ENCODE measurements around the gene MLXIP. TPM values are rescaled to one million over a fixed set of nuclear protein-coding genes. Genes with fewer than 3 reads are reported as not detected.
"Not testable (repeated sequence)": the region's sequence is repeated elsewhere in the genome, so short reads cannot be mapped to it uniquely, and the experiment has no call there.

MLXIP gene
- total and polyA plus RNA-seq, 4 donors: 29.1 to 58.8 (median 38.8) TPM

DNA sequence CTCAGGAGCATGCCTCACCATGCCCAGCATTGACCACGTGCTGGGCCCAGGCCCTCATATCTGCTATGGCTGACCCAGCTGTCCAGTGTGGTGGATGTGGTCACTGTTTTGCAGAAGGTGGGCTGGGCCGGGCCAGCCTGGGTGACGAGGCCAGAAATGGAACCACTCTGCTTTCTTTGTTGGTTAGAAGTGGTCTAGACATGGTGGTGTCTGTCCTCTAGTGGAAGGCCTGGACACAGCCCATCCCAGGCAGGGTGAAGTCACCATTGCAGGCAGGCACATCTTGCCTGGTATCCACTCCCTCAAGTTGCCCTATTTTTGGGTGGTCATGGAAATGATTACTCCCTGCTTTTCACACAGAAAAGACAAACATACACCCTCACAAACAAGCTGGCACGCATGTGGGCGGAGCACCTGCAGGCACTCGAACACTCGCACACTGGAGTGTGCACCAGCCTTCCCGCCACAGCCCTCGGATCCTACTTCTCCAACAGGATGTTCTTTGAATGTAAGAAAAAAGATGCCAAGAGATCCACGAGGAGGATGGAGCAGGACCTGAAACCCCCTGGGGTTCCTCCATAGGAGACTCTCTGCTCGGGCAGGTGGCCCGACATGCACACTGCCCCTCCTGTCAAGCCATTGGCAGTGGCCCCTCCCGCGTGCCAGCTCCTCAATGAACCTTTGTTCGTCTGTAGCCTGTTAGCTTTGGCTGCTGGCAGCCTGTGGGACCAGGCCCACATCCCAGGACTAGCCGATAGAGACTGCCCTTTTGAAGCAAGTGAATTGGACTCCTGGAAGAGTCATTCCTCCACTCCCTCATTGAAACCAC is 38.4 kb downstream of the MLXIP start:
- H3K27ac ChIP-seq (ENCODE audit: low read depth in 1 of 2, low read length in 1 of 2): no peak overlapping the region
- TF ChIP-seq, protein P1, sequence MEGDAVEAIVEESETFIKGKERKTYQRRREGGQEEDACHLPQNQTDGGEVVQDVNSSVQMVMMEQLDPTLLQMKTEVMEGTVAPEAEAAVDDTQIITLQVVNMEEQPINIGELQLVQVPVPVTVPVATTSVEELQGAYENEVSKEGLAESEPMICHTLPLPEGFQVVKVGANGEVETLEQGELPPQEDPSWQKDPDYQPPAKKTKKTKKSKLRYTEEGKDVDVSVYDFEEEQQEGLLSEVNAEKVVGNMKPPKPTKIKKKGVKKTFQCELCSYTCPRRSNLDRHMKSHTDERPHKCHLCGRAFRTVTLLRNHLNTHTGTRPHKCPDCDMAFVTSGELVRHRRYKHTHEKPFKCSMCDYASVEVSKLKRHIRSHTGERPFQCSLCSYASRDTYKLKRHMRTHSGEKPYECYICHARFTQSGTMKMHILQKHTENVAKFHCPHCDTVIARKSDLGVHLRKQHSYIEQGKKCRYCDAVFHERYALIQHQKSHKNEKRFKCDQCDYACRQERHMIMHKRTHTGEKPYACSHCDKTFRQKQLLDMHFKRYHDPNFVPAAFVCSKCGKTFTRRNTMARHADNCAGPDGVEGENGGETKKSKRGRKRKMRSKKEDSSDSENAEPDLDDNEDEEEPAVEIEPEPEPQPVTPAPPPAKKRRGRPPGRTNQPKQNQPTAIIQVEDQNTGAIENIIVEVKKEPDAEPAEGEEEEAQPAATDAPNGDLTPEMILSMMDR (IDR thresholded peaks at IDR 0.05; ENCODE audit: control extremely low read depth, extremely low read depth): no peak
- WGBS, 2 donors: 81 to 90% methylated on average over 16 of the region's 16 CpGs
- no peak overlapping the region for H3K4me3 ChIP-seq
- no peaks in the 10 kb centered on the region for H3K9me3 ChIP-seq (ENCODE audit: control insufficient read depth in 4 of 4, insufficient read depth in 3 of 4, low read length in 3 of 4)
- no peak for DNase-seq
- peaks cover 0 to 5% (median 0%) of the 10 kb centered on the region in 5 donors for H3K4me1 ChIP-seq (ENCODE audit: control insufficient read depth in 5 of 5, insufficient read depth in 5 of 5, low read length in 5 of 5)
- no peaks in the 10 kb centered on the region for H3K27me3 ChIP-seq (ENCODE audit: control insufficient read depth in 3 of 3, insufficient read depth in 3 of 3, low read length in 2 of 3)
- H3K9ac ChIP-seq (ENCODE audit: insufficient read depth in 1 of 2, low read length in 2 of 2): no peak overlapping the region
- no peak for ATAC-seq (ENCODE audit: insufficient read depth, low FRiP score)
- peaks cover 0 to 17% (median 6%) of the 10 kb centered on the region in 4 donors for H3K36me3 ChIP-seq (ENCODE audit: control insufficient read depth in 4 of 4, insufficient read depth in 4 of 4, low read length in 4 of 4)

DNA sequence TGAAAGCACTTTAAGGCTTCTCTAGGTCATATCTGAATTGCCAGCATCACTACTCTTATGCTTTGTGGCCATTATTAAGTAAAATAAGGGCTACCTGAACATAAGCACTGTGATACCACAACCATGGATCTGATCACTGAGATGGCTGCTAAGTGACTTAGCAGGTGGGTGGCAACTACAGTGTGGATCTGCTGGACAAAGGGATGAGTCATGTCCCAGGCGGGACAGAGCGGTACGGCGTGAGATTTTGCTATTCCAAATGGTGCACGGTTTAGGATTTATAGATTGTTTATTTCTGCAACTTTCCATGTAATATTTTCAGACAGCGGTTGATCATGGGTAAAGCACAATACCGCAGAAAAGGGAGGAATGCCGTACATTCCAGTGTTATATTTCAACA is 39.4 kb downstream of the MLXIP start:
- TF ChIP-seq, protein P1 (IDR thresholded peaks at IDR 0.05; ENCODE audit: control extremely low read depth, extremely low read depth): no peak
- Histone ChIP-seq H3K9ac (ENCODE audit: insufficient read depth in 1 of 2, low read length in 2 of 2) (no peak overlapping the region), H3K4me1 (ENCODE audit: control insufficient read depth in 5 of 5, insufficient read depth in 5 of 5, low read length in 5 of 5) (peaks cover 0 to 7% (median 0%) of the 10 kb centered on the region in 5 donors), H3K36me3 (ENCODE audit: control insufficient read depth in 4 of 4, insufficient read depth in 4 of 4, low read length in 4 of 4) (peaks cover 0 to 17% (median 6%) of the 10 kb centered on the region in 4 donors), H3K9me3 (ENCODE audit: control insufficient read depth in 4 of 4, insufficient read depth in 3 of 4, low read length in 3 of 4) (no peaks in the 10 kb centered on the region), H3K4me3 (no peak overlapping the region), H3K27me3 (ENCODE audit: control insufficient read depth in 3 of 3, insufficient read depth in 3 of 3, low read length in 2 of 3) (no peaks in the 10 kb centered on the region), H3K27ac (ENCODE audit: low read depth in 1 of 2, low read length in 1 of 2) (no peak overlapping the region)
- WGBS, 2 donors: 92 to 93% methylated on average over 8 of the region's 8 CpGs
- DNase-seq: no peak
- no peak for ATAC-seq (ENCODE audit: insufficient read depth, low FRiP score)

DNA sequence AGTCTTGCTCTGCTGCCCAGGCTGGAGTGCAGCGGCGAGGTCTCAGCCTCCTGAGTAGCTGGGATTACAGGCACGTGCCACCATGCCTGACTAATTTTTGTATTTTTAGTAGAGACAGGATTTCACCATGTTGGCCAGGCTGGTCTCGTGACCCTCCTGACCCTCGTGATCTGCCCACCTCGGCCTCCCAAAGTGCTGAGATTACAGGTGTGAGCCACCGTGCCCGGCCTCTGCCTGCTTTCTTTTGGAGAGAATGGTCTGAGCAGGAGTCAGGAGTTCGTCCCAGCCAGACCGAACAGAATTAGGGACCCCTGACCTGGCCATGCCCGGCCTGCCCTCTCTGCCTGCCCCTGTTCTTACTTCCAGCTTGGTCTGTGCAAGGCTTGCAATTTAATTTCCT is 42.8 kb downstream of the MLXIP start:
- not testable (repeated sequence) for ATAC-seq (ENCODE audit: insufficient read depth, low FRiP score); H3K4me3 ChIP-seq; H3K27me3 ChIP-seq (ENCODE audit: control insufficient read depth in 3 of 3, insufficient read depth in 3 of 3, low read length in 2 of 3); H3K27ac ChIP-seq (ENCODE audit: low read depth in 1 of 2, low read length in 1 of 2); H3K9ac ChIP-seq (ENCODE audit: insufficient read depth in 1 of 2, low read length in 2 of 2); H3K9me3 ChIP-seq (ENCODE audit: control insufficient read depth in 4 of 4, insufficient read depth in 3 of 4, low read length in 3 of 4); DNase-seq
- H3K36me3 ChIP-seq (ENCODE audit: control insufficient read depth in 4 of 4, insufficient read depth in 4 of 4, low read length in 4 of 4): peaks cover 0 to 18% (median 5%) of the 10 kb centered on the region in 4 donors
- peaks cover 0 to 12% (median 4%) of the 10 kb centered on the region in 5 donors for H3K4me1 ChIP-seq (ENCODE audit: control insufficient read depth in 5 of 5, insufficient read depth in 5 of 5, low read length in 5 of 5)
- WGBS, 2 donors: 90 to 91% methylated on average over 11 of the region's 11 CpGs

DNA sequence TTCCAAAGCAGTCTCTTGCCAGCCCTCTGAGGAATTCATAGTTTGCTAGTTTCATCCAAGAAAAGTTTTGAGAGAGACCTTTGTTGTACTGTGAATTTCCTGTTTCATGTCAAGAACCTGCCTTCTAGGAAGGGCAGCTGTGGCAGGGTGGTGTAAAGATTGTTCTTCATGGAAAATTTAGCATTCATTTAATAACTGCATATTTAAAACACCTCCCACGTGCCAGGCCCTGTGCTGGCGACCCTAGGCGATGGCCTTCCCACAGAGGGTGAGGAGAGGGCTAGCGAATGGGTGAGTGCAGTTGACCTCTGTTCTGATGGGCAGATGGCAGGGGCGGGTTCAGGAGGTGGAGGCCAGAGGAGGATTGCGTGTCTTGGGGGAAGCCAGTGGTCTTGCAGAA is 43.2 kb downstream of the MLXIP start:
- TF ChIP-seq, protein P1 (IDR thresholded peaks at IDR 0.05; ENCODE audit: control extremely low read depth, extremely low read depth): no peak
- Histone ChIP-seq H3K27me3 (ENCODE audit: control insufficient read depth in 3 of 3, insufficient read depth in 3 of 3, low read length in 2 of 3) (no peaks in the 10 kb centered on the region), H3K4me1 (ENCODE audit: control insufficient read depth in 5 of 5, insufficient read depth in 5 of 5, low read length in 5 of 5) (peaks cover 0 to 12% (median 3%) of the 10 kb centered on the region in 5 donors), H3K27ac (ENCODE audit: low read depth in 1 of 2, low read length in 1 of 2) (peak overlapping the region in 1 of 2 donors; percentile 26), H3K36me3 (ENCODE audit: control insufficient read depth in 4 of 4, insufficient read depth in 4 of 4, low read length in 4 of 4) (peaks cover 0 to 17% (median 5%) of the 10 kb centered on the region in 4 donors), H3K9me3 (ENCODE audit: control insufficient read depth in 4 of 4, insufficient read depth in 3 of 4, low read length in 3 of 4) (no peaks in the 10 kb centered on the region), H3K9ac (ENCODE audit: insufficient read depth in 1 of 2, low read length in 2 of 2) (no peak overlapping the region), H3K4me3 (no peak overlapping the region)
- no peak for DNase-seq
- ATAC-seq (ENCODE audit: insufficient read depth, low FRiP score): no peak
- WGBS, 2 donors: 78% methylated on average over 6 of the region's 6 CpGs

Data from lung (tissue), 12 donors.